ENCODE measurements around the gene SNAP91.
"Not testable (repeated sequence)": the region's sequence is repeated elsewhere in the genome, so short reads cannot be mapped to it uniquely, and the experiment has no call there.

The SNAP91 gene

GRCh38 chr6:83629908-83630307 is 79.0 kb downstream of the SNAP91 start:
- not testable (repeated sequence) for DNase-seq

DNA sequence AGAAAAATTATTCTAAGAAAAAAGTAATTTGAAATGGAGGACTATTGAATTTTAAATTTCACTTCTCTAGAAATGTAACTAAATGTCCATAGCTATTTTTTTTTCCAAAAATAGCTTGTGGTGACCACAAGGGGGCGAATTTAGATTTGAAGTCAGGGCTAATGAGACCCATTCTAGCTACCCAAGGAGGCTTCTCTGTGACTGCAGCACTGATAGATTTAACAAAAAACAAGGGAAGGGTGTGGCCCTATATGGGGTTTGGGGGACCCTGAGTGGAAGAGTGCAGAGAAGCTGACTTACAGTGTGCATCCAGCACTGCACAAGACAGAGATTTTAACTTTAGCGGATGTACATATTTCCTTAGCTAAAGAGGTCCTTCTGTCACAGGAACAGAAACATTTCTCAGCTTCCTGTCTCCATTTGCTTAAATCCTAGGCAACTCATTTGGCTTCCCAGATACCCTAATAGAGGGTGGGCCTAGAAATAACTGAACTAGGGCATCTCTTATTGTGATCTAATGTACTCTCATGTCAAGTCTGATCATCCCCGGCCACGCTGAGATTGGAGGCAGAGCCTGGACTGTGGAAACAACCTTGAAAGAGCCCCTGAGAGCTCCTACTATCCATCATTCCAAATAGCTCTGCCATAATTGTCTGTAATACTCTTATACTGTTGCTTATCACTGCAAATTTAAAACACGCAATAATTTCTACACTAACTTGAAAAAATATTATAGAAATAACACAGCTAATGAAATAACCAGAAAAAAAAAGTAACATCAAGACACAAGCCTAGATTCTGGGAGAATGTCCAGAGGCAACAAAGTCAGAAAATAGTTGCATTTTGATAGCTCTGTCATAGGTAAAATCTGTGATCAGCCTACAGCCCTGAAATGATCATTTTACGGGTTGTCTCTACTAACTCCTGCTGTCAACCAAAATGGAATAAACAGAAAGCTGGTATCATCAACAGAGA is 93.6 kb downstream of the SNAP91 start:
- DNase-seq, result no peak

DNA sequence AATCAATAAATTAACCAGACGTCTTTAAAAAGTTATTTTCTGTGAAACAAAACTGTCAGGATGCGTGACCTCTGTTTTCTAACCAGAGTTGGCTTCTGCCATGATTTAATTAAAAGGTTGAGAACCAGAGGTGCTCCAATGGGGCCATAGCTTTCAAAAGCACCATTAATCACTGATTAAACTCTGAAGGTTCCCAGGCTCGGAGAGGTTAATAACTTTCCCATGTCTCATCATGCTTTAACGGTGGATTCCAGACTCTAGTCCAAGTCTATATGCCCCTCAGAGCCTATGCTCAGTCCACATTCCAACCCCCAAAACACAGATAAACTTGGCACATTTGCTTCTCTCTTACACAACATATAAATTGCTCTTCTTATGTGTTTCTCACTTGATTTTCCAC is 95.5 kb downstream of the SNAP91 start:
- no peak for DNase-seq

- no peak for DNase-seq
These were observed 99.7 kb downstream of the SNAP91 start for GRCh38 chr6:83609248-83609647.

DNA sequence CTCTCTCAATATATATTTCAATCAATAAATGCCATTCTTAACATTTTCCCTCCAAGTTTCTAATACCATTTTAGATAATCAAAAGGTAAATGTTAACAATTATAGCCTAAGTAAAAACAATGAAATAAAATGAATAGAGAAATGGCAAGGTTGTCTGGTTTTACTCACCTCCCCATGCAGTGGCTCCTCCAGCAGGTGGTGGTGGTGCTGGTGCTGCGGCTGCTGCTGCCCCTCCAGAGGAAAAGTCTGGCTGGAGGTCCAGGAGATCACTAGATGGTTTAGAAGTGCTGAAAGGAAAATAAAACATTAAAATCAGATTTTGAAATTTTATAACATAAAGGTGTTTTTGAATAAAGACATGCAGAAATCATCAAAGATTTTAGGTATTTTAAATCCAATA is 103.4 kb downstream of the SNAP91 start:
- no peak for DNase-seq

- no peak for DNase-seq
These were observed 105.3 kb downstream of the SNAP91 start for GRCh38 chr6:83603551-83603950.

DNA sequence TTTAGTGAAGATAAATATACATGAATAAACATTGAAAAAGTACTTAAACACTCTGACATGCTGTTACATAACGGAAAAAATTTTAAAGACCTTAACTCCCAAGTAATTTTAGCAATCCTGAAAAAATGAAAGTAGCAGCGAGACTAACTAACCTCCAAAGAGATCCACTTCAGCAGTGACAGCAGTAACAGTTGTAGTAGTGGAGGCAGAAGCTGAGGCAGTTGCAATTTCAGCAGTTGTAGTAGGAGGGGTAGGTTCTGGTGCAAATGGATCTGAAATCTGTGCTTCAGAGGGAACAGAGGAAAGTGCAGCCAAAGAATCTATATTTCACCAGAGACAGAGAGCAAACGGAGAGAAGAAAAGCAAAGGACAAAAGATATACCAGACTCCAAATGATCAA is 107.8 kb downstream of the SNAP91 start:
- DNase-seq, result no peak

GRCh38 chr6:83600459-83600858 is 108.4 kb downstream of the SNAP91 start:
- no peak for DNase-seq

DNA sequence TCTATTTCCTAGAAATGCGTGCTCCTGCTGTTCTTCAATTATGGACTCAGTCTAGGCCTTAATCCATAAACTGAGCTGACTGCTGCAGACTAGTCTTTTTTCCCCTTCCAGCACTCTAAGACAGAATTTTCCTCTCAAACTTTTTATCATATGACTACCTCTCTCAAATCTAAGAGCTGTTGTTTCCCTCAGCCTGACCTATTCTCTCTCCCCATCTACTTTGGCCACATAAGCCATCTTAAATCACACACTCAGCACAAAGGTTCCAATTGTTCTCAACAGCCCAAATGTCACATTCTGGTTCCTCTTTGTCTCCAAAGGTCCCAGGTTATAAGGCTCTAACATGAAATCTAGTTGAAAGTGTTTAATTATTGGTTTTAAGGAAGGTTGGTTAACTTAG is 111.4 kb downstream of the SNAP91 start:
- DNase-seq, result no peak

- no peak for DNase-seq
These were observed 111.8 kb downstream of the SNAP91 start for GRCh38 chr6:83597051-83597450.

DNA sequence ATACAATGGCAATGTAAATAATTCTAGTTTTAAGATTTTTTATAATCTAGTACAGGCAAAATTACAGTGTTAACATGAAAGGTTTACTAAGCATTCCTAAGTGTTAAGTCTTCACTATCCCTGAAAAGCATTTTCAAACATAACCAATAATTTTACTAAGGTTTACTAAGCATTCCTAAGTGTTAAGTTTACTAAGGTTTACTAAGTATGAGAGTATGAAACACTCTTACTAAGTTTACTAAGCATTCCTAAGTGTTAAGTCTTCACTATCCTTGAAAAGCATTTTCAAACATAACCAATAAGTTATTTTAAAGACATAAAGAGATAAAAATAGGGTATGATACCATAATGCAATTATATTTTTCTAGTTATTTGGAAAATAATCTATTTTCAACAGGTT is 114.0 kb downstream of the SNAP91 start:
- DNase-seq, result no peak

DNA sequence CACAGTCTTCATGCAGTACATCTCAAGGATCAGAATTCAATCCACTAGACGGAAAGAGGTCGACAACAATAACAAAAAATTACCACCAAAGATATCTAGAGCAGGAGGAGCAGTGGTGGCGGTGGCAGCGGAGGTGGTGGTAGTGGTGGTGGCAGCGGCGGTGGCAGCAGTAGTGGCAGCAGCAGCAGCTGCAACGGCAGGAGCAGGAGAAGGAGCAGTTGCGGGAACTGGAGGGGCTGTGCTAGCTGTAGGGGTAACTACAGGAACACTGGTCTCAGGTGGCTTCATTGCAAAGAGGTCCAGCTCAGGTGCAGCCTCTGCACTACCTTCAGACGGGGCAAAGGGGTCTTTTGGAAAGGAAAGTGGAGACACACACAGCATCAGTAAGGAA is 115.5 kb downstream of the SNAP91 start:
- DNase-seq, result no peak

GRCh38 chr6:83592770-83593394 is 116.0 kb downstream of the SNAP91 start:
- no peak for DNase-seq

DNA sequence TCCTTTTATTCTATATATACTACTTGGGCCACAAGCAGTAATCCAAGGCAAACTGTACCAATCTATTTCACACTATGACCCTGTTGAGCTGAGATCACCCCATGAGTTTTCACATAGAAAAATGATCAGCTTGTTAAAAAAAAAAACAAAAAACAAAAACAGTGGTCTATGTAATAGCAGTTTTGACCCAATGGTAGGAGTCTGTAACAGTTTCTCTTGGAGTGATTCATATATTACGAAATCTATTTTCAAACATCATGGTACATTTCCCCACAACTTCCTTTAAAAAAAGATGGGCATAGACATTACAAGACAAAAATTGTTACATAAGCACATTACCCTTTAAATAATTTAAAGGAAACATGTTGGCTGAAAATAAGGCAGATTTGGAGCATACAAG is 118.5 kb downstream of the SNAP91 start:
- no peak for DNase-seq

DNA sequence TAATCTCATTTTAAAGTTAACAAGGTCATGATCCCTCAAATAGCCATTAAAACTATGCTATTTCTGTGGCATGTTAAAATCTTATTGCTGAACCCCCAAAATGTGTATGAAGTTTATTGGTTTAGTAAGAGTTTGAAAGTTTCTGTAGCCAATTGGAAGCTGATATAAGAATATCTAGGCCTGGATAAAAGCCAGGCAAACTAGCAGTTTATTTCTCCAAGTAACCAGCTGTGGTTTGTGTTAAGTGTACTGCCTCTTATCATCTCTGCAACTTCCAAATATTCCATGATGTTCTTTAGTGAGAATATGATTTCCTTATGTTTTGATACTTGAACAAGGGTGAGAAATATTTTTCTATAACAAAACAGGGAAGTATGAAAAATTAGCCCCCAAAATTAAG is 119.8 kb downstream of the SNAP91 start:
- DNase-seq, result no peak

DNA sequence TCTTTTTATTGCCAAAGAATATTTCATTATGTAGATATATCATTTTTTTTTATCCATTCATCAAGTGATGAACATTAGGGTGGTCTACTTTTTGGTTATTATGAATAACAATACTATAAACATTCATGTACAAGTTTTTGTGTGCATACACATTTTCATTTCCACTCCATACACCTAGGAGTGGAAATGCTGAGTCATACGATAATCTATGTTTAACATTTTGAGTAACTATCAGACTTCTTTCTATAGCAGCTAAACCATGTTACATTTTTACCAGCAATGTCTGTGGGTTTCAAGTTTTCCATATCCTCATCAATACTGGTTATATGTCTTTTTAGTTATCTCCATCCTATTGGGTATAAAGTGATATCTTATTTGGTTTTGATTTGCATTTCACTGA is 130.8 kb downstream of the SNAP91 start:
- no peak for DNase-seq

DNA sequence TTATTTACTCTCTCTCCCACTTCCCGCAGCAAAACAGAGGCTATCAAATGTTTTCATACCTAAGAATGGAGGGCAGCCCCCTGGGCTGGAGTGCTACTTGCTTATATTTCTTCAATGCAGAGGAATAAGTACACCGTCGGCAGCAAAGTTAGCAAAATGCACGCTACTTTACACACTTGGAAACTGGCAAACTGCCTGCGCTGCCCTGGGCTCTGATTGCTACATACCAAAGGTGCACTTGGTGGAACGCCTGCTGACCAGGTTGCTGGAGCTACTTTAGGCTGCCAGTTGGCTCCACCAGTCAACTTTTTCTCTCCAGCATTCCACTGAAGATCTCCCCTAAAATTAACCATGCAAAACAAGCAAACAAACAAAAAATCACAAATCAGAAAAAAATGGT is 134.1 kb downstream of the SNAP91 start:
- DNase-seq, result no peak

DNA sequence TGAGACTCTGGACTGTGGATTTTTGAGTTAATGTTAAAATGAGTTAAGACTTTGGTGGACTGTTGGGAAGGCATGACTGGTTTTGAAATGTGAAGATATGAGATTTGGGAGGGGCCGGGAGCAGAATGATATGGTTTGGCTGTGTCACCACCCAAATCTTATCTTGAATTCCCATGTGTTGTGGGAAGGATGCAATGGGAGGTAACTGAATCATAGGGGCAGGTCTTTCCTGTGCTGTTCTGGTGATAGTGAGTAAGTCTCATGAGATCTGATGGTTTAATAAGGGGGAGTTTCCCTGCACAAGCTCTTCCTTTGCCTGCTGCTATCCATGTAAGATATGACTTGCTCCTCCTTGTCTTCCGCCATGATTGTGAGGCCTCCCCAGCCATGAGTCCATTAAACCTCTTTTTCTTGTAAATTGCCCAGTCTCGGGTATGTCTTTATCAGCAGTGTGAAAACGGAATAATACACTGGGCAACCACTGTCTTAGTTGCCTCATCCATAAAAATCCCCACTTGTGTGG is 137.2 kb downstream of the SNAP91 start:
- not testable (repeated sequence) for DNase-seq

DNA sequence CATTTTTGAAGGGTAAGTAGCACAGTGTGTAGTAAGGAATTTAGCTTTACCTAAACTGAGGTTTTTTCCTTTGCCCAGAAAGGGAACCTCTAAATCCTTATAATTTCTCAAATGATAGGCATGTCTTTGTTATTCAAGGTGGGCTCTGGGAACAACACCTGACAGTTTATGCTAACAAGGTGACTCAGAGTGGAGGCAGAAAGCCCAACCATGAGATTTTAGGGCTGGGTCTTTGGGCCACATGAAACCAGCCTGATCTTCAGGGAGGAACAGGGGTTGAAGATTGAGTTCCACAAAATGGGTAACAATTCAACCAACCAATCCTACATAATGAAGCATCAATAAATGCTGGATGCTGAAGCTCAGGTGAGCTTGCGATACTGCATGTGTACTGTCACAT is 149.9 kb downstream of the SNAP91 start:
- no peak for DNase-seq

- no peak for DNase-seq
These were observed 152.0 kb downstream of the SNAP91 start for GRCh38 chr6:83556871-83557270.

GRCh38 chr6:83551748-83552147 is 157.2 kb downstream of the SNAP91 start:
- not testable (repeated sequence) for DNase-seq

DNA sequence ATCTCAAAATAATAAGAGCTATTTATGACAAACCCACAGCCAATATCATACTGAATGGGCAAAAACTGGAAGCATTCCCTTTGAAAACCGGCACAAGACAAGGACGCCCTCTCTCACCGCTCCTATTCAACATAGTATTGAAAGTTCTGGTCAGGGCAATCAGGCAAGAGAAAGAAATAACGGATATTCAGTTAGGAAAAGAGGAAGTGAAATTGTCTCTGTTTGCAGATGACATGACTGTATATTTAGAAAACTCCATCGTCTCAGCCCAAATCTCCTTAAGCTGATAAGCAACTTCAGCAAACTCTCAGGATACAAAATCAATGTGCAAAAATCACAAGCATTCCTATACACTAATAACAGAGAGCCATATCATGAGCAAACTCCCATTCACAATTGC is 158.4 kb downstream of the SNAP91 start:
- not testable (repeated sequence) for DNase-seq

DNA sequence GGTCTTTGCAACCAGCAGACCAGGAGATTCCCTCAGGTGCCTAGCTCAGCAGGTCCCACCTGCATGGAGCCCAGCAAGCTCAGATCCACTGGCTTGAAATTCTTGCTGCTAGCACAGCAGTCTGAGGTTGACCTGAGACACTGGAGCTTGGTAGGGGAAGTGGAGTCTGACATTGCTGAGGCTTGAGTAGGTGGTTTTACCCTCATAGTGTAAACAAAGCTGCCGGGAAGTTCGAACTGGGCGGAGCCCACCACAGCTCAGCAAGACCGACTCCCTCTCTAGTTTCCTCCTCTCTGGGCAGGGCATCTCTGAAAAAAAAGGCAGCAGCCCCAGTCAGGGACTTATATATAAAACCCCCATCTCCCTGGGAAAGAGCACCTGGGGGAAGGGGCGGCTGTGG is 162.3 kb downstream of the SNAP91 start:
- DNase-seq, result no peak

DNA sequence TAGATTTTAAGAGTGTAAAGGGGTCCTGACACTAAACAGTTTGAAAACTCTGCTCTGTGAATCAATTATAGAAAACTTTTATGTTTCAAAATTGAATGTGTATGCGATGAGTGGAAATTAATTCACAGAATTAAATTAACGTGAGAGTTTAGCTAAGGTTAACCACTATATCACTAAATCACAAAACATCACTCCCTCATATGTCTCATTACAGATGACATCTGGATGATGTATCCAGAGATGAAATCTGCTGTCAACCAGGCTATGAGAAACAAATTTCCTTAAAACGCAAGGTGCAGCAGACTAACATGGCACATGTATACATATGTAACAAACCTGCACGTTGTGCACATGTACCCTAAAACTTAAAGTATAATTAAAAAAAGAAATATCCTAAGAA is 169.2 kb downstream of the SNAP91 start:
- no peak for DNase-seq
